Testis (tissue), 3 donors: ENCODE measurements around the gene CTPS2. TPM values are rescaled to one million over a fixed set of nuclear protein-coding genes. Genes with fewer than 3 reads are reported as not detected.
"Not testable (repeated sequence)": the region's sequence is repeated elsewhere in the genome, so short reads cannot be mapped to it uniquely, and the experiment has no call there.

Experiments used
- DNase-seq: peaks from one replicate; pipeline ENCODE4 v3.0.0-alpha.2; 2019
- H3K27ac ChIP-seq, 2 donors: fragments of 200-600 bp; sonication (generic); one replicate each; pipeline ENCODE4 v1.5.1; 2019
- H3K27me3 ChIP-seq: fragments of 200-600 bp; sonication (generic); one replicate; pipeline ENCODE4 v1.5.1; 2019
- H3K36me3 ChIP-seq: fragments of 200-600 bp; sonication (generic); one replicate; pipeline ENCODE4 v1.5.1; 2017; ENCODE audit warnings: low read depth; ENCODE audit errors: missing control alignments
- H3K4me1 ChIP-seq: fragments of 200-600 bp; sonication (generic); one replicate; pipeline ENCODE4 v1.5.1; 2019
- H3K4me3 ChIP-seq, 2 donors: fragments of 200-600 bp; sonication (generic); one replicate each; pipeline ENCODE4 v1.5.1; 2017 to 2019
- H3K9me3 ChIP-seq: fragments of 200-600 bp; sonication (generic); one replicate; pipeline ENCODE4 v1.5.1; 2017
- CTCF ChIP-seq, 3 experiments: fragments of 450-650 bp in 2 of 3; fragments of 200-600 bp in 1 of 3; sonication (generic) in 1 of 3; IDR thresholded peaks; one replicate each; pipeline ENCODE4 v1.5.1; 2016 to 2019; ENCODE audit warnings: antibody characterized with exemption in 3 of 3, mild to moderate bottlenecking in 2 of 3, moderate library complexity in 1 of 3
- POLR2A ChIP-seq: fragments of 450-650 bp; IDR thresholded peaks from one replicate; pipeline ENCODE4 v1.6.1; 2017; ENCODE audit warnings: antibody characterized with exemption, mild to moderate bottlenecking, moderate library complexity
- WGBS, 2 donors: methylation state at CpG; one replicate each; pipeline ENCODE4 v1.1.5; 2018; 5-methylcytosine and 5-hydroxymethylcytosine counted together
- intact Hi-C: fragments of 100-400 bp; cut with DNase I; formaldehyde crosslinking; loops from one replicate; pipeline ENCODE4 v1.15.1; 2023; ENCODE audit warnings: low total_unique reads
- polyA plus RNA-seq: library from polyadenylated mRNA; stranded (reverse); fragments of 350-450 nt; fragmentation: Illumina TruSeq; extraction: RNeasy Lipid Tissue Mini Kit (QIAGEN cat#74804); gene quantifications from one replicate; pipeline ENCODE4 v1.2.3, GENCODE V29; 2014; ENCODE audit warnings: low read depth, low replicate concordance; ENCODE audit not compliant: insufficient read depth
- total RNA-seq, 2 donors: library from RNA; depleted of rRNA; stranded (reverse); fragments of >200 nt; gene quantifications; one replicate each; pipeline ENCODE4 v1.2.3, GENCODE V29; 2016

The CTPS2 gene
- total and polyA plus RNA-seq, 3 donors from 2014 or later = 3.2 to 9.7 (median 9.5) TPM

DNA sequence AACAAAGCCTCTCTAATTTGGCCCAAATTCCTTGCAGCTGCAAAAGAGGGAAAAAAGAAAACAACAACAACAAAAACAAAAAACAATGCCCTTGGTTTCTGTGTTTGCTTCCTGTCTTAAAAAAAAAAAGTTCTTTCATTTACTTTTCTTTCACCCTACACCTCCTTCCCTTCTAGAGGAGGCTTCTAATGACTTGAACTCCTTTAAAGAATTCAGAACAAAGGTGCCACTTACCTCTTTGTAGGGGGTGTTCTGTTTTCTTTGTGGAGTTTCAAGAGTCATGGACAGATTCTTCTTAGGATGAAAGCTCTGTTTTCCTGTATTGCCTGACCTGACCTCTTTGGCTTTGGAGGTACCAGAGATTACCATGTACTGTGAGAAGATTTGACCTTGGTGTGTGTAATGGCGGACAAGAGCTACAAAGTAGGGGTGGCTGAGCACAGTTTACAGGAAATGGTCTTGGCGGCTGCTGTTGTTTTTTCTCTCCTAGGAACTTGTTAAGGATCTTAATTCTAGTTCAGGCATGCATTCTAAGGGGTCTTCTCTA is 134.9 kb downstream of the CTPS2 start:
- WGBS, 2 donors = 40 to 56% methylated on average over 2 of the region's 2 CpGs
- no peaks in the 10 kb centered on the region for H3K9me3 ChIP-seq
- DNase-seq = no peak
- TF ChIP-seq POLR2A = no peak
- TF ChIP-seq CTCF (IDR thresholded peaks at IDR 0.05) = no peak
- no peaks in the 10 kb centered on the region for H3K4me1 ChIP-seq
- intact Hi-C loops = no loop called here
- no peaks in the 10 kb centered on the region for H3K36me3 ChIP-seq
- H3K27me3 ChIP-seq = no peaks in the 10 kb centered on the region
- H3K27ac ChIP-seq = no peak overlapping the region
- H3K4me3 ChIP-seq = no peak overlapping the region

DNA sequence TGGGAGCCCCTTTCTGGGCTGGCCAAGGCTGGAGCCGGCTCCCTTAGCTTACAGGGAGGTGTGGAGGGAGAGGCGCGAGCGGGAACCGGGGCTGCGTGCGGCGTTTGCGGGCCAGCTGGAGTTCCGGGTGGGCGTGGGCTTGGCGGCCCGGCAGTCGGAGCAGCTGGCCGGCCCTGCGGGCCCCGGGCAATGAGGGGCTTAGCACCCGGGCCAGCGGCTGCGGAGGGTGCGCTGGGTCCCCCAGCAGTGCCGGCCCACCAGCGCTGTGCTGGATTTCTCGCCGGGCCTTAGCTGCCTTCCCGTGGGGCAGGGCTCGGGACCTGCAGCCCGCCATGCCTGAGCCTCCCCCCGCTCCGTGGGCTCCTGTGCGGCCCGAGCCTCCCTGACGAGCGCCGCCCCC is 137.1 kb downstream of the CTPS2 start:
- H3K4me1 ChIP-seq, intact Hi-C loops, DNase-seq, H3K27me3 ChIP-seq, H3K9me3 ChIP-seq, H3K4me3 ChIP-seq, H3K36me3 ChIP-seq, H3K27ac ChIP-seq: not testable (repeated sequence)
- WGBS, 2 donors = 61 to 81% methylated on average over 4 to 29 of the region's 35 CpGs

- Histone ChIP-seq H3K27me3 (no peaks in the 10 kb centered on the region), H3K4me3 (no peak overlapping the region), H3K36me3 (no peaks in the 10 kb centered on the region), H3K9me3 (no peaks in the 10 kb centered on the region), H3K27ac (no peak overlapping the region), H3K4me1 (no peaks in the 10 kb centered on the region)
- intact Hi-C loops = no loop called here
- 81 to 88% methylated on average over 1 of the region's 1 CpG for WGBS, 2 donors
- no peak for DNase-seq
- no peak for TF ChIP-seq POLR2A
These were observed 138.7 kb downstream of the CTPS2 start for GRCh38 chrX:16573781-16574180.

- no peaks in the 10 kb centered on the region for H3K36me3 ChIP-seq
- no peak overlapping the region for H3K4me3 ChIP-seq
- WGBS, 2 donors = 91 to 95% methylated on average over 4 of the region's 4 CpGs
- TF ChIP-seq POLR2A (no peak), CTCF (IDR thresholded peaks at IDR 0.05) (no peak)
- intact Hi-C loops = no loop called here
- H3K27ac ChIP-seq = no peak overlapping the region
- no peaks in the 10 kb centered on the region for H3K4me1 ChIP-seq
- H3K27me3 ChIP-seq = no peaks in the 10 kb centered on the region
- DNase-seq = no peak
- H3K9me3 ChIP-seq = no peaks in the 10 kb centered on the region
These were observed 144.8 kb downstream of the CTPS2 start for GRCh38 chrX:16567681-16568080.

DNA sequence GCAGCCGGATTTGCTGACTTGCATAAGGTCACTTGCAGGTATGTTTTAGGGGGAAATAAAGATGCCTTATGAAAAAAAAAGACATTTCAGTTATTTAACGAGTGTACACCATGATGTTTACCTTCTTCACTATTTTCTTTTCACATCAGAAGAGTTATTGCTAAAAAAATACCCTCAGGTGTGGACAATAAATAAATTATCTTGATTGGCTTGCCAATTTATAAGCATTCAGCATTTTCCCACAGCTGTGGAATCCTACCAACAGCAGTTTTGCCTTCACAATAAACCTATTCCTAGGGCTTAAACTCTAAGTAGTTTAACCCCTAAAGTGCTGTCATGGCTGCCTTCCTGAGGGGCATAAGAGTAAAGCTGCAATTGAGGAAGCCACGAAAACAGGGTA is 145.9 kb downstream of the CTPS2 start:
- Histone ChIP-seq H3K27me3 (no peaks in the 10 kb centered on the region), H3K27ac (no peak overlapping the region), H3K4me3 (no peak overlapping the region), H3K9me3 (no peaks in the 10 kb centered on the region), H3K4me1 (no peaks in the 10 kb centered on the region), H3K36me3 (no peaks in the 10 kb centered on the region)
- DNase-seq = no peak
- no peak for TF ChIP-seq CTCF (IDR thresholded peaks at IDR 0.05)
- TF ChIP-seq POLR2A = no peak
- intact Hi-C loops = no loop called here
- 73 to 79% methylated on average over 3 of the region's 3 CpGs for whole genome bisulfite sequencing, 2 donors

DNA sequence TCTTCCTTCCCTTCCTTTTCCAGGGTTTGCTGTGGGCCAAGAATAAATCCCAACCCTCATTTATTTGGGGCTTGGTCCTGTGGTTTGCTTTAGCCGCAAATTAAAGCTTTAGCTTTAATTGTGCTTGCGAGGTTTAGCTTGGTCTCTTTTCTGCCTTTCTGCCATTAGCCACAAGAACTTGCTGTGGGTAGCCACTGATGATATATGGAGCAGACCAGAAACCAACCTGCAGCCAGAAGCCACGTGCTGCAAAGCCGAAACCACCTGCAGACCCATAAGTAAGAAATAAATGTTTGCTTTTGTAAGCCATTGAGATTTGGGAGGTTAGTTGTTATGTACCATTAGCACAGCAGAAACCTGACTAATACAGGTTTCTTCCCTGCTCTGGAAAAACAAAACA is 152.3 kb downstream of the CTPS2 start:
- TF ChIP-seq POLR2A (no peak), CTCF (IDR thresholded peaks at IDR 0.05) (no peak)
- H3K4me3 ChIP-seq = no peak overlapping the region
- H3K4me1 ChIP-seq = no peaks in the 10 kb centered on the region
- DNase-seq = no peak
- no peaks in the 10 kb centered on the region for H3K27me3 ChIP-seq
- 89 to 98% methylated on average over 4 of the region's 4 CpGs for WGBS, 2 donors
- H3K9me3 ChIP-seq = no peaks in the 10 kb centered on the region
- H3K27ac ChIP-seq = no peak overlapping the region
- intact Hi-C loops = no loop called here
- no peaks in the 10 kb centered on the region for H3K36me3 ChIP-seq
